Activated CD4-positive, alpha-beta T cell treated with anti-CD3 and anti-CD28 coated beads for 4 hours (primary cell): ENCODE results near the gene SLC41A2.
"Not testable (repeated sequence)": the region's sequence is repeated elsewhere in the genome, so short reads cannot be mapped to it uniquely, and the experiment has no call there.

Experiments
- DNase-seq, 2 donors: peaks; one replicate each; pipeline ENCODE4 v3.0.0-alpha.2; 2020

SLC41A2 gene

GRCh38 chr12:104958001-104958804 lies at the start of gene SLC41A2:
Gene SLC41A2 (minus strand): TSS chr12:104958290. CDS start chr12:104928527, 29,763 bp downstream.
- DNase-seq = peak; percentile 82 to 87

GRCh38 chr12:105001476-105001875 lies 43.4 kb upstream of the SLC41A2 start:
- no peak for DNase-seq

GRCh38 chr12:104999347-104999685 lies 41.2 kb upstream of the SLC41A2 start:
- no peak for DNase-seq

GRCh38 chr12:104998423-104999346 lies 40.6 kb upstream of the SLC41A2 start:
- DNase-seq = no peak

GRCh38 chr12:104997541-104997940 lies 39.5 kb upstream of the SLC41A2 start:
- DNase-seq = no peak

- no peak for DNase-seq
Observed at GRCh38 chr12:104994336-104994735, 36.2 kb upstream of the SLC41A2 start.

GRCh38 chr12:104991565-104992128 lies 33.6 kb upstream of the SLC41A2 start:
- DNase-seq = no peak

GRCh38 chr12:104990950-104991349 lies 32.9 kb upstream of the SLC41A2 start:
- DNase-seq = no peak

- peak; percentile 81 to 88 for DNase-seq
Observed at GRCh38 chr12:104986022-104986941, 28.2 kb upstream of the SLC41A2 start, which contains the start of gene NOPCHAP1. Gene NOPCHAP1 (plus strand): TSS chr12:104986316. CDS start chr12:104986353, 37 bp downstream.

GRCh38 chr12:104985206-104985605 lies 27.1 kb upstream of the SLC41A2 start:
- no peak for DNase-seq

GRCh38 chr12:104977688-104978087 lies 19.6 kb upstream of the SLC41A2 start:
- not testable (repeated sequence) for DNase-seq

- DNase-seq = no peak
Observed at GRCh38 chr12:104976703-104977102, 18.6 kb upstream of the SLC41A2 start.

- no peak for DNase-seq
Observed at GRCh38 chr12:104975587-104976343, 17.7 kb upstream of the SLC41A2 start.

GRCh38 chr12:104974626-104975290 lies 16.7 kb upstream of the SLC41A2 start:
- DNase-seq = no peak

GRCh38 chr12:104973250-104973649 lies 15.2 kb upstream of the SLC41A2 start:
- no peak for DNase-seq

GRCh38 chr12:104971306-104971705 lies 13.2 kb upstream of the SLC41A2 start:
- DNase-seq = no peak

GRCh38 chr12:104969343-104969742 lies 11.3 kb upstream of the SLC41A2 start:
- DNase-seq = no peak

- DNase-seq = no peak
Observed at GRCh38 chr12:104966677-104967076, 8.6 kb upstream of the SLC41A2 start.

GRCh38 chr12:104964856-104965205 lies 6.7 kb upstream of the SLC41A2 start:
- no peak for DNase-seq

GRCh38 chr12:104964167-104964855 lies 6.2 kb upstream of the SLC41A2 start:
- DNase-seq = no peak
